ENCODE data around the gene FOXN1. TPM values are rescaled to one million over a fixed set of nuclear protein-coding genes. Genes with fewer than 3 reads are reported as not detected.

FOXN1 gene
- total and polyA plus RNA-seq, 4 donors = not detected

- 93% methylated on average over 2 of the region's 2 CpGs for WGBS
- no peak for DNase-seq (ENCODE audit: low spot score)
- H3K27me3 ChIP-seq (ENCODE audit: control insufficient read depth in 4 of 4, insufficient read depth in 4 of 4, low read length in 3 of 4) = no peaks in the 10 kb centered on the region
- TF ChIP-seq YY1 (IDR thresholded peaks at IDR 0.05) = no peak
- TF ChIP-seq RXRA (IDR thresholded peaks at IDR 0.05) = no peak
- TF ChIP-seq REST (IDR thresholded peaks at IDR 0.05) = no peak
- TF ChIP-seq JUND (IDR thresholded peaks at IDR 0.05) = no peak
- TF ChIP-seq ATF3 (IDR thresholded peaks at IDR 0.05) = no peak
- no peak for TF ChIP-seq GABPA (IDR thresholded peaks at IDR 0.05 in 1 of 2, conservative IDR thresholded peaks at IDR 0.05 in 1 of 2)
- TF ChIP-seq NR2F2 (IDR thresholded peaks at IDR 0.05) = no peak
- no peak for TF ChIP-seq EGR1 (IDR thresholded peaks at IDR 0.05; ENCODE audit: low read depth in 2 of 2)
- no peak for TF ChIP-seq CTCF (IDR thresholded peaks at IDR 0.05; ENCODE audit: low read depth, low read length, missing input control)
- TF ChIP-seq HNF4G (IDR thresholded peaks at IDR 0.05) = no peak
- TF ChIP-seq FOXA2 (IDR thresholded peaks at IDR 0.05) = no peak
- TF ChIP-seq HNF4A (conservative IDR thresholded peaks at IDR 0.05) = no peak
- TF ChIP-seq ZBTB33 (IDR thresholded peaks at IDR 0.05) = no peak
- no peak for TF ChIP-seq MAX (IDR thresholded peaks at IDR 0.05)
- no peak for TF ChIP-seq FOXA1 (IDR thresholded peaks at IDR 0.05)
- no peak overlapping the region for H3K4me3 ChIP-seq (ENCODE audit: low read depth in 1 of 3, low read length in 3 of 3)
- no peak overlapping the region for H3K9ac ChIP-seq (ENCODE audit: low read depth in 1 of 2, low read length in 2 of 2)
- no peaks in the 10 kb centered on the region for H3K36me3 ChIP-seq (ENCODE audit: control insufficient read depth in 4 of 4, insufficient read depth in 3 of 4, low read depth in 1 of 4, low read length in 3 of 4)
- H3K9me3 ChIP-seq (ENCODE audit: control insufficient read depth in 4 of 4, low read length in 3 of 4) = no peaks in the 10 kb centered on the region
- no peaks in the 10 kb centered on the region for H3K4me1 ChIP-seq (ENCODE audit: control insufficient read depth in 4 of 4, insufficient read depth in 4 of 4, low read length in 3 of 4)
- H3K27ac ChIP-seq (ENCODE audit: low read depth in 1 of 2, low read length in 2 of 2) = no peak overlapping the region
Measured at GRCh38 chr17:28527181-28527681, 21.1 kb downstream of the FOXN1 start.

GRCh38 chr17:28527859-28528258 is 21.7 kb downstream of the FOXN1 start:
- Histone ChIP-seq H3K27me3 (ENCODE audit: control insufficient read depth in 4 of 4, insufficient read depth in 4 of 4, low read length in 3 of 4) (no peaks in the 10 kb centered on the region), H3K27ac (ENCODE audit: low read depth in 1 of 2, low read length in 2 of 2) (no peak overlapping the region), H3K4me3 (ENCODE audit: low read depth in 1 of 3, low read length in 3 of 3) (no peak overlapping the region), H3K9ac (ENCODE audit: low read depth in 1 of 2, low read length in 2 of 2) (no peak overlapping the region), H3K9me3 (ENCODE audit: control insufficient read depth in 4 of 4, low read length in 3 of 4) (no peaks in the 10 kb centered on the region), H3K36me3 (ENCODE audit: control insufficient read depth in 4 of 4, insufficient read depth in 3 of 4, low read depth in 1 of 4, low read length in 3 of 4) (no peaks in the 10 kb centered on the region), H3K4me1 (ENCODE audit: control insufficient read depth in 4 of 4, insufficient read depth in 4 of 4, low read length in 3 of 4) (no peaks in the 10 kb centered on the region)
- TF ChIP-seq SP1 (IDR thresholded peaks at IDR 0.05) (no peak), FOXA2 (IDR thresholded peaks at IDR 0.05) (no peak), HNF4G (IDR thresholded peaks at IDR 0.05) (no peak), RAD21 (IDR thresholded peaks at IDR 0.05) (no peak), GABPA (IDR thresholded peaks at IDR 0.05 in 1 of 2, conservative IDR thresholded peaks at IDR 0.05 in 1 of 2) (no peak), JUND (IDR thresholded peaks at IDR 0.05) (no peak)
- WGBS = 88% methylated on average over 2 of the region's 2 CpGs
- no peak for DNase-seq (ENCODE audit: low spot score)
